HL-60/S4 treated with phorbol 12-myristate 13-acetate at 8.2 ng/mL for 4 days and 3 days (cell line): Measurements from ENCODE around the gene TNS3.

Source experiments
- in situ Hi-C: fragments of 300-500 bp; cut with MboI; formaldehyde crosslinking; loops from 2 replicates; pipeline ENCODE4 v1.15.0; 2022; ENCODE audit warnings: low sequenced_read_pairs

TNS3 gene

DNA sequence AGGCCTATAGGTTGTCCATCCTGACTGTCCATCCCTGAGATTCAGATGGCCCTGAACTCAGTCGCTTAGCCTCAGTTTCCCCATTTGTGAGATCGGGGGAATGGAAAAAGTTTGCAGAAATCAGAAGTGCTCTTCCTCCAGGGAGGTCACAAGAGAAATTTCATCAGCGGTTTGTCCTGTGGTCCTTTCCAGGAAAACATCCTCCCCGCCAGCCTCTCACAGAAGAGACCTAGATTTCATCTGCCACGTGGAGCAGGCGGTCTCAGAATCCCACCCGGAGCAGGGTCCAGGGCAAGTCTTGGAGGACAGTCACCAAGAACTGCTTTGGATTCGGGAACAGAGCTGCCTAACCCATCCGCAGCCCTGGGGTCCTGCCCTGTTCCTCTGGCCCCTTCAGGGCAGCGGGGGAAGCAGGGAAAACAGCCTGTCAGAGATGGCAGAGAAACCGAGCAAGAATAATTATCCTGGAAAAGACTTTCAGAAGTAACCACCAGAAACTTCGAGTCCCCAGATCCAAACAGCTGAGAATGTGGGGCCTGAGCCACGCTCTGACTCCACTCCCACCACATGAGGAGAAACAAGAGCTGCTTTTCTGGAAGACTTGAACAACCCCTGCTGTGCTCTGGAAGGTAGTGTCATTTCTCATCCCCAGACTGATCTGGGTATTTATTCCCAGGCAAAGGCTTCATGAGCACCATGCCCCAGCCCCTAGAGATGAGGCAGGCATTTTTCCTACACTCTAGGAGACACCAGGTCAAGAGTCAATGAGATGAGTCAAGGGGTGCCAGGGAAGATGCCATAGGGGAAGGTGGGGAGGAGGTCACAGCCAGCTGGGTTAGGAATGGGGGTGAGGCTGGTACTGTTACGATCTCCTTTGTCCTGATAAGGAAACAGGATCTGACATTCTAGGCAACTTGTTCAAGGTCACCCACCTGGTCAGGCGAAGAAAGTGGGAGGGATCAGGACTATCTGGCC, 1.1 kb upstream of the TNS3 start:
- in situ Hi-C loops = no loop called here

GRCh38 chr7:47581438-47581803, 490 bp downstream of the TNS3 start:
- in situ Hi-C loops = no loop called here

GRCh38 chr7:47580811-47581331, 1.0 kb downstream of the TNS3 start:
- in situ Hi-C loops = no loop called here

DNA sequence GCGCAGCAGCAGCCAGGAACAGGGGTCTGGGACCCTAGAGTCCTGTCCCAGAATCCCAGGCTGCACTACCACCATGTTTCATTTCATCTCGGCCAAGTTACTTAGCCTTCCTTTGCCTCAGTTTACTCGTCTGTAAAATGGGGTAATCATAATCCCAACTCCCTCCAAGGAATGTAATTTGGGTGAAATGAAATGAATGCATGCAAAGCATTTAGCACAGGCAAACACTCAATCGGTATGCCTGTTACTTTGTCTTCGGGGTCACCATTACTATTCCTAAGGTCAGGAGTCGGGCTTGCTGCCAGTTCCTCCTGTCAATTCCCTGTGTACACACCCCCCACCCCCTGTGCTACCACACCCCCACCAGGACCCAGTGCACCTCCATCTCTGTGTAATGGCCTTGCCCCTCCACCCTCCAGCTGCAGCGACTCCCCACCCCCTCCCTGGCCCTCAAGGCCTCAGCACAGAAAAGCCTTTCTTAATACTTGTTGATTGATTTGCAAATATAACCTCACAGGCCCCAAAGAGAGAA, 1.7 kb downstream of the TNS3 start:
- in situ Hi-C loops = no loop called here

- in situ Hi-C loops = no loop called here
Observed at GRCh38 chr7:47579458-47579857, 2.5 kb downstream of the TNS3 start.

DNA sequence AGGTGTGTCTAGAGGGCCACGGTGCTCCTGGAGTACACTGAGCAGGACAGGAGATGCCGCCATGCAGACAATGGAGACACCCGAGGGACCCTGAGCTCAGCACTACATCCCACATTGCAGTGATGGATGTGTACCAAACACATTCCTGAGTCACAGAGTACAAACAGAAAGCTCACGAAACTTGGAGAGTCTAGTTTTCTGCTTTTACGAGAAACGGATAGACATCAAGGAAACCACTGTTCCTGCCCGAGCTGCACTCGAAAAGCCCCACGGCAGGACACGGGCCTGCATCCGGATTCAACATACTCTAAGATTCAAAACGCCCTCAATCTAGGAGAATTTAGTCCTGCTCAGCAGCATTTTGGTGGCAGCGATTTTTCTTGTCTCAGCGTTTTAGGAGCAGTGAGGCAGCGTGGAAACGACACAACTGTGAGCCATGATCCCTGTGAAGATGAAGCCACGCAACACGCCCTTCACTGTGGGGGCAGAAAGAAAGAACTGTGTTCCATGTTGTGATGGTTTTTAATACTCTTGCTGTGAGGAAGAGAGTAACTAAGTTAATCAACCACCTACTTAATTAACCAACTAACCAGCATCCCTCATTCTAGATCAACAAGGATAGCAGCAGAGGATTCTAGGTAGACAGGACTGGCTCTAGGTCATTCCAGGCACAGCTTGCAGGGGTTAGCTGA, 3.2 kb downstream of the TNS3 start:
- in situ Hi-C loops = no loop called here

- in situ Hi-C loops = no loop called here
Observed at GRCh38 chr7:47577321-47577919, 4.5 kb downstream of the TNS3 start.

- in situ Hi-C loops = no loop called here
Observed at GRCh38 chr7:47576866-47577306, 5.0 kb downstream of the TNS3 start.

GRCh38 chr7:47576031-47576865, 5.7 kb downstream of the TNS3 start:
- in situ Hi-C loops = no loop called here

- in situ Hi-C loops = no loop called here
Observed at GRCh38 chr7:47574482-47575329, 7.2 kb downstream of the TNS3 start.

GRCh38 chr7:47573758-47574481, 8.0 kb downstream of the TNS3 start:
- in situ Hi-C loops = no loop called here

DNA sequence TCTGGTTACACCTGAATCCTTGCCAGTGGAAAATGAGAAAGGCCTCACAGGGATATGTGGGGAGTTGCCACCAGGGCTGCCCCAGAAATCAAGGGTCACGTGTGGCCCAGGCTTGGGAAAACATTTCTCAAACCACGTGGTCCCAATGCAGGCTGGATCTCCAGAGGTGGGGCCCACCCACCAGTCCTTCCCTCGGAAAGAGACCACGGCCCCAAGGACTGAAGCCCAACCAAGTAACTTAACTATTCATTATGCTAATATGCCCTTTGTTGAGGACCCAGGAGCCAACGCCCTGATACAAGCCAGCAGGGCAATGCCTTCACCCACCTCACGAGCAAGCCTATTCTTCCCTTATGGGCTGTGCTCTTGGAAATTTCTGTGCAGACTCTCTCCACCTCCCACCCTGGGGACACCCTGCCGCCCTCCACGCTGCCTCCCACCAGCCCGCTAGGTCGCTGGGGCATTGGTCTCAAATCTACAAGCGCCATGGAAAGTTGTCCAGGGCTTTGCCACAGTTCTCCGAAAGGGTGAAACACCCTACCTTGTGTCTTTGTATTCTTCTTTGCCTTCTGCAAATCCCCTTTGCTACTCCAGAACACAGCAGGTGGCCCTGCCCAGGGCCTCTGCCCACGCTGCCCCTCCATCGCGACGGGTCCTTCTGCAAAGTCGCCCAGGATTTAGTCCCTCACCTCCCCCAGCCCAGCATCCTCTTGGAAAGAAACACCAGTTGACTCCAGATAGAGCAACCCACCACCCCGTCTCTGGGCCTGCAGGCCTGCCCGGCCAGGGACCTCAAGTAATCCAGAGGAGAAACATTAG, 8.8 kb downstream of the TNS3 start:
- in situ Hi-C loops = no loop called here

DNA sequence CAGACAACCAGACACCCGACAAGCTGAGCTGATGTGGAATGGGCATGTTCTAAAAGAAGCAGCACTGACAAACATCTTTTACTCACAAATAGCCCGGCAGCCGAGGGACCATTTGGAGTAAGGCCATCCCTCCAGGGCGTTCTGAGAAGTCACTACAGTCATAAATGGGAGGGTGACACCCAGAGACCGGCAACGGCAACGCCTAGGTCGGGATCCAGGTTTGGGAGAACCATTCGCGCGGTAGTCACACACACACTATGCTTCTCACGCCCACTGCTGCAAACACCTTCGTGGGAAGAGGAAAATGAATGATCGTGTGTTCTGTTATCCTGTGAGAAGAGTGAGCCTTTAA, 9.8 kb downstream of the TNS3 start:
- in situ Hi-C loops = no loop called here

- in situ Hi-C loops = no loop called here
Observed at GRCh38 chr7:47571331-47572093, 10.4 kb downstream of the TNS3 start.

GRCh38 chr7:47570649-47571050, 11.3 kb downstream of the TNS3 start:
- in situ Hi-C loops = no loop called here

- in situ Hi-C loops = no loop called here
Observed at GRCh38 chr7:47568547-47568946, 13.4 kb downstream of the TNS3 start.

DNA sequence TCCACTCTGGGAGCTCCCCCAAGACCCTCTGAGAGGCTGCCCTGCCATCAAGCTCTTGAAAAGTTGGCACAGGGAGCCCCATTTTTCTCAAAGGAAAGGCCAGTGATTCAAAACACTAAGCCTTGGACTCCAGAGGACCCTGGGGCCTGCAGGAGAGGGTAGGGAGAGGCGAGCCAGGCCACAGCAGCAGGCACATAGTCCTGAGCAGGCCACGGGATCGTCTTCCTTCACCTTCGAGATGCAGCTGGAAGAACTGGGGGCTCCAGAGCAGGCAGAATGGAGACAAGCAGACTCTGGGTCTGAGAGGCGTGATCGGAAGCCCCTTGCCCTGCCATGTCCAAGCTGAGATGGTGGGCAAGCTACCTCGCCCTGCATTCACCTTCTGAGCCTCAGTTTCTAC, 13.9 kb downstream of the TNS3 start:
- in situ Hi-C loops = no loop called here
